Measurements from ENCODE around the gene CDK10.

- TF ChIP-seq POLR2A (IDR thresholded peaks at IDR 0.05; ENCODE audit: low read depth, low read length) (no peak), TAF1 (IDR thresholded peaks at IDR 0.05; ENCODE audit: borderline replicate concordance, low read depth, low read length) (no peak), POLR2AphosphoS5 (IDR thresholded peaks at IDR 0.05; ENCODE audit: low read depth, low read length) (no peak)
These were observed 26.3 kb upstream of the CDK10 start for GRCh38 chr16:89660146-89660545.

All from GM12892 (cell line).